ENCODE results near the gene PROCR. TPM values are rescaled to one million over a fixed set of nuclear protein-coding genes. Genes with fewer than 3 reads are reported as not detected.

Gene PROCR
- total and polyA plus RNA-seq, 10 of the 15 experiments (the other 5 are each of a cell fraction or from before 2014, with no cell fraction given), result 0.12 to 0.78 (median 0.35) TPM; not detected in 2

GRCh38 chr20:35146920-35147574, 24.8 kb upstream of the PROCR start, which contains the start of gene EDEM2 (continued):
- no peak for TF ChIP-seq CHD1 (IDR thresholded peaks at IDR 0.05; ENCODE audit: low read depth, low read length)
- no peak for TF ChIP-seq RELA (IDR thresholded peaks at IDR 0.05; ENCODE audit: borderline replicate concordance, partially characterized antibody)
- TF ChIP-seq JUND (IDR thresholded peaks at IDR 0.05; ENCODE audit: low read depth, low read length), result no peak
- no peak for TF ChIP-seq CEBPB (IDR thresholded peaks at IDR 0.05; ENCODE audit: borderline replicate concordance in 1 of 2, low read depth in 2 of 2, low read length in 2 of 2)
- TF ChIP-seq NFIC (IDR thresholded peaks at IDR 0.05; ENCODE audit: low read depth, low read length), result no peak
- TF ChIP-seq, protein P1, sequence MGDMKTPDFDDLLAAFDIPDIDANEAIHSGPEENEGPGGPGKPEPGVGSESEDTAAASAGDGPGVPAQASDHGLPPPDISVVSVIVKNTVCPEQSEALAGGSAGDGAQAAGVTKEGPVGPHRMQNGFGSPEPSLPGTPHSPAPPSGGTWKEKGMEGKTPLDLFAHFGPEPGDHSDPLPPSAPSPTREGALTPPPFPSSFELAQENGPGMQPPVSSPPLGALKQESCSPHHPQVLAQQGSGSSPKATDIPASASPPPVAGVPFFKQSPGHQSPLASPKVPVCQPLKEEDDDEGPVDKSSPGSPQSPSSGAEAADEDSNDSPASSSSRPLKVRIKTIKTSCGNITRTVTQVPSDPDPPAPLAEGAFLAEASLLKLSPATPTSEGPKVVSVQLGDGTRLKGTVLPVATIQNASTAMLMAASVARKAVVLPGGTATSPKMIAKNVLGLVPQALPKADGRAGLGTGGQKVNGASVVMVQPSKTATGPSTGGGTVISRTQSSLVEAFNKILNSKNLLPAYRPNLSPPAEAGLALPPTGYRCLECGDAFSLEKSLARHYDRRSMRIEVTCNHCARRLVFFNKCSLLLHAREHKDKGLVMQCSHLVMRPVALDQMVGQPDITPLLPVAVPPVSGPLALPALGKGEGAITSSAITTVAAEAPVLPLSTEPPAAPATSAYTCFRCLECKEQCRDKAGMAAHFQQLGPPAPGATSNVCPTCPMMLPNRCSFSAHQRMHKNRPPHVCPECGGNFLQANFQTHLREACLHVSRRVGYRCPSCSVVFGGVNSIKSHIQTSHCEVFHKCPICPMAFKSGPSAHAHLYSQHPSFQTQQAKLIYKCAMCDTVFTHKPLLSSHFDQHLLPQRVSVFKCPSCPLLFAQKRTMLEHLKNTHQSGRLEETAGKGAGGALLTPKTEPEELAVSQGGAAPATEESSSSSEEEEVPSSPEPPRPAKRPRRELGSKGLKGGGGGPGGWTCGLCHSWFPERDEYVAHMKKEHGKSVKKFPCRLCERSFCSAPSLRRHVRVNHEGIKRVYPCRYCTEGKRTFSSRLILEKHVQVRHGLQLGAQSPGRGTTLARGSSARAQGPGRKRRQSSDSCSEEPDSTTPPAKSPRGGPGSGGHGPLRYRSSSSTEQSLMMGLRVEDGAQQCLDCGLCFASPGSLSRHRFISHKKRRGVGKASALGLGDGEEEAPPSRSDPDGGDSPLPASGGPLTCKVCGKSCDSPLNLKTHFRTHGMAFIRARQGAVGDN (IDR thresholded peaks at IDR 0.05), result no peak; the same call in 1 of the 2 replicates
- no peak for TF ChIP-seq BRCA1 (IDR thresholded peaks at IDR 0.05; ENCODE audit: low read depth, low read length)
- TF ChIP-seq RAD51 (IDR thresholded peaks at IDR 0.05), result no peak
- peak in 1 of 2 experiments; percentile 84; a peak in 2 of 3 replicates for TF ChIP-seq EGR1 (IDR thresholded peaks at IDR 0.05; ENCODE audit: borderline replicate concordance in 1 of 2, low read depth in 2 of 2, low read length in 2 of 2)
- TF ChIP-seq SRF (IDR thresholded peaks at IDR 0.05; ENCODE audit: low read depth in 2 of 2, low read length in 2 of 2), result peak in 1 of 2 experiments; percentile 52; a peak in 1 of 4 replicates
- no peak for TF ChIP-seq STAT3 (IDR thresholded peaks at IDR 0.05; ENCODE audit: low read depth, low read length)
- TF ChIP-seq BACH1 (IDR thresholded peaks at IDR 0.05; ENCODE audit: borderline replicate concordance), result no peak
- no peak for TF ChIP-seq USF1 (IDR thresholded peaks at IDR 0.05; ENCODE audit: borderline replicate concordance, extremely low read length, insufficient read depth, low read depth, low read length)
- no peak for TF ChIP-seq TBL1XR1 (IDR thresholded peaks at IDR 0.05; ENCODE audit: low read depth, low read length)
- TF ChIP-seq NFYA (IDR thresholded peaks at IDR 0.05; ENCODE audit: borderline replicate concordance, low read depth, low read length), result no peak
- TF ChIP-seq ZNF217 (IDR thresholded peaks at IDR 0.05), result no peak
- TF ChIP-seq WRNIP1 (IDR thresholded peaks at IDR 0.05; ENCODE audit: borderline replicate concordance, low read depth, low read length), result no peak
- TF ChIP-seq, protein P2, sequence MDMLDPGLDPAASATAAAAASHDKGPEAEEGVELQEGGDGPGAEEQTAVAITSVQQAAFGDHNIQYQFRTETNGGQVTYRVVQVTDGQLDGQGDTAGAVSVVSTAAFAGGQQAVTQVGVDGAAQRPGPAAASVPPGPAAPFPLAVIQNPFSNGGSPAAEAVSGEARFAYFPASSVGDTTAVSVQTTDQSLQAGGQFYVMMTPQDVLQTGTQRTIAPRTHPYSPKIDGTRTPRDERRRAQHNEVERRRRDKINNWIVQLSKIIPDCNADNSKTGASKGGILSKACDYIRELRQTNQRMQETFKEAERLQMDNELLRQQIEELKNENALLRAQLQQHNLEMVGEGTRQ (IDR thresholded peaks at IDR 0.05; ENCODE audit: borderline replicate concordance, low read depth, low read length), result no peak
- TF ChIP-seq NBN (IDR thresholded peaks at IDR 0.05), result peak; percentile 34; the same call in 1 of the 2 replicates
- peak; percentile 80 for TF ChIP-seq NRF1 (conservative IDR thresholded peaks at IDR 0.05; ENCODE audit: low read depth, low read length)
- no peak for TF ChIP-seq IRF4 (IDR thresholded peaks at IDR 0.05; ENCODE audit: low read depth, low read length)
- TF ChIP-seq, protein P3, sequence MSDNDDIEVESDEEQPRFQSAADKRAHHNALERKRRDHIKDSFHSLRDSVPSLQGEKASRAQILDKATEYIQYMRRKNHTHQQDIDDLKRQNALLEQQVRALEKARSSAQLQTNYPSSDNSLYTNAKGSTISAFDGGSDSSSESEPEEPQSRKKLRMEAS (IDR thresholded peaks at IDR 0.05; ENCODE audit: low read depth, low read length), result no peak; the same call in 1 of the 2 replicates
- TF ChIP-seq FOXM1 (IDR thresholded peaks at IDR 0.05; ENCODE audit: low read depth, low read length), result no peak
- TF ChIP-seq MEF2B (IDR thresholded peaks at IDR 0.05; ENCODE audit: partially characterized antibody, poor library complexity, severe bottlenecking), result no peak
- no peak; the same call in 1 of the 2 replicates for TF ChIP-seq FOXK2 (IDR thresholded peaks at IDR 0.05)
- TF ChIP-seq PAX5 (IDR thresholded peaks at IDR 0.05; ENCODE audit: borderline replicate concordance, low read depth, low read length), result peak; percentile 63; the same call in 1 of the 2 replicates

Data from GM12878 (cell line).